ENCODE results near the gene FCHO1. TPM values are rescaled to one million over a fixed set of nuclear protein-coding genes. Genes with fewer than 3 reads are reported as not detected.
A peak's percentile ranks its signal among the peaks of the same experiment; 100 is the strongest.

Gene FCHO1
- total RNA-seq, 1 experiment from 2014 or later: 1.1 TPM

GRCh38 chr19:17795495-17795856 lies 44.2 kb downstream of the FCHO1 start:
- intact Hi-C loops (cut with micrococcal nuclease; ENCODE audit: unreplicated experiment): no loop called here
- TF ChIP-seq POLR2AphosphoS5 (IDR thresholded peaks at IDR 0.05; ENCODE audit: low read depth, low read length) (no peak), TCF7L2 (IDR thresholded peaks at IDR 0.05; ENCODE audit: low read depth, low read length) (no peak), SIN3A (IDR thresholded peaks at IDR 0.05; ENCODE audit: borderline replicate concordance, insufficient read depth, low read depth, low read length) (no peak), CTCF (IDR thresholded peaks at IDR 0.05) (no peak), REST (IDR thresholded peaks at IDR 0.05; ENCODE audit: insufficient read depth in 1 of 2, low read depth in 2 of 2, low read length in 1 of 2) (no peak)
- BruUV-seq (replicated peaks): no TSS peak
- DNase-seq (ENCODE audit: low read depth, low spot score) (no peak), ATAC-seq (no peak)
- Histone ChIP-seq H3K27ac (ENCODE audit: low read length) (no peak overlapping the region), H3K4me3 (ENCODE audit: low read depth in 2 of 2, low read length in 2 of 2) (peak overlapping the region; percentile 41 to 60; a peak in 3 of 4 replicates), H3K4me1 (ENCODE audit: control insufficient read depth, insufficient read depth, low read length) (0 out of 2 replicates have a peak, but pooled peaks cover 2% of the 10 kb centered on the region), H3K27me3 (ENCODE audit: control insufficient read depth, insufficient read depth, low read length) (no peaks in the 10 kb centered on the region), H3K9me3 (ENCODE audit: control insufficient read depth, insufficient read depth, low read depth, low read length) (no peaks in the 10 kb centered on the region), H3K36me3 (ENCODE audit: control insufficient read depth, insufficient read depth, low read length) (no peaks in the 10 kb centered on the region; the same call in 1 of the 2 replicates)
- in situ Hi-C loops (cut with HindIII; ENCODE audit: low pct_unique_long_range_greater_than_20kb, low sequenced_read_pairs): no loop called here
- CTCF ChIA-PET: no interaction called here
- POLR2A ChIA-PET: no interaction called here

- no peak overlapping the region for H3K27ac ChIP-seq (ENCODE audit: low read length)
- no peaks in the 10 kb centered on the region; the same call in 1 of the 2 replicates for H3K36me3 ChIP-seq (ENCODE audit: control insufficient read depth, insufficient read depth, low read length)
- no peak overlapping the region for H3K4me3 ChIP-seq (ENCODE audit: low read depth in 2 of 2, low read length in 2 of 2)
- ATAC-seq (peak; percentile 52; the same call in 1 of the 2 replicates), DNase-seq (ENCODE audit: low read depth, low spot score) (no peak)
- H3K9me3 ChIP-seq (ENCODE audit: control insufficient read depth, insufficient read depth, low read depth, low read length): no peaks in the 10 kb centered on the region
- ChIA-PET POLR2A (no interaction called here), CTCF (no interaction called here)
- in situ Hi-C loops (cut with HindIII; ENCODE audit: low pct_unique_long_range_greater_than_20kb, low sequenced_read_pairs) (no loop called here), intact Hi-C loops (cut with micrococcal nuclease; ENCODE audit: unreplicated experiment) (no loop called here)
- BruUV-seq (replicated peaks): no TSS peak
- 0 out of 2 replicates have a peak, but pooled peaks cover 2% of the 10 kb centered on the region for H3K4me1 ChIP-seq (ENCODE audit: control insufficient read depth, insufficient read depth, low read length)
- no peaks in the 10 kb centered on the region for H3K27me3 ChIP-seq (ENCODE audit: control insufficient read depth, insufficient read depth, low read length)
- TF ChIP-seq REST (IDR thresholded peaks at IDR 0.05; ENCODE audit: insufficient read depth in 1 of 2, low read depth in 2 of 2, low read length in 1 of 2) (no peak), SIN3A (IDR thresholded peaks at IDR 0.05; ENCODE audit: borderline replicate concordance, insufficient read depth, low read depth, low read length) (no peak), TCF7L2 (IDR thresholded peaks at IDR 0.05; ENCODE audit: low read depth, low read length) (no peak), POLR2AphosphoS5 (IDR thresholded peaks at IDR 0.05; ENCODE audit: low read depth, low read length) (no peak), CTCF (IDR thresholded peaks at IDR 0.05) (no peak)
These were observed 44.9 kb downstream of the FCHO1 start for GRCh38 chr19:17796013-17796837.

All from Panc1 (cell line).